GM12872 (cell line): ENCODE results near the gene CC2D2A.

Experiments
- TF ChIP-seq, protein P1 (sequence below): IDR thresholded peaks from 3 replicates; pipeline ENCODE4 v1.5.1; 2011; ENCODE audit warnings: low read depth, mild to moderate bottlenecking, low read length, moderate library complexity; ENCODE audit not compliant: insufficient read depth

The CC2D2A gene

DNA sequence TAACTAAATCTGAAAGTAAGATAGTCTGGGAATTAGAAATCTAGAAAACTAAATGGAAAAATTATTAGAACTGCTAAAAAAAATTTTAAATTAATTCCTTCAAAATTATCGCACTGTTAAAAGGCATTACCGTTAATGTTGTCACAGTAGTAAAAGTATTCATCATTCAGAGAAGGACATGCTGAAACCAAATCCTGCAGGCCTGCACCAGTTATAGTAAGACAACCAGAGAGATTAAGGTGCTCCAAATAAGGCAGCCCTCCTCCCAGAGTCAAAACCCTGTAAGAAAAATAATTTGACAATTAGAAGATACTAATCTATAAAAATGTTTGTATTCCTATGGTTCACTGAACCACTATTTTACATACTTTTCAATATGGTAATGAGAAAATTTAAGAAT lies 142.5 kb downstream of the CC2D2A start:
- TF ChIP-seq, protein P1, sequence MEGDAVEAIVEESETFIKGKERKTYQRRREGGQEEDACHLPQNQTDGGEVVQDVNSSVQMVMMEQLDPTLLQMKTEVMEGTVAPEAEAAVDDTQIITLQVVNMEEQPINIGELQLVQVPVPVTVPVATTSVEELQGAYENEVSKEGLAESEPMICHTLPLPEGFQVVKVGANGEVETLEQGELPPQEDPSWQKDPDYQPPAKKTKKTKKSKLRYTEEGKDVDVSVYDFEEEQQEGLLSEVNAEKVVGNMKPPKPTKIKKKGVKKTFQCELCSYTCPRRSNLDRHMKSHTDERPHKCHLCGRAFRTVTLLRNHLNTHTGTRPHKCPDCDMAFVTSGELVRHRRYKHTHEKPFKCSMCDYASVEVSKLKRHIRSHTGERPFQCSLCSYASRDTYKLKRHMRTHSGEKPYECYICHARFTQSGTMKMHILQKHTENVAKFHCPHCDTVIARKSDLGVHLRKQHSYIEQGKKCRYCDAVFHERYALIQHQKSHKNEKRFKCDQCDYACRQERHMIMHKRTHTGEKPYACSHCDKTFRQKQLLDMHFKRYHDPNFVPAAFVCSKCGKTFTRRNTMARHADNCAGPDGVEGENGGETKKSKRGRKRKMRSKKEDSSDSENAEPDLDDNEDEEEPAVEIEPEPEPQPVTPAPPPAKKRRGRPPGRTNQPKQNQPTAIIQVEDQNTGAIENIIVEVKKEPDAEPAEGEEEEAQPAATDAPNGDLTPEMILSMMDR: no peak

DNA sequence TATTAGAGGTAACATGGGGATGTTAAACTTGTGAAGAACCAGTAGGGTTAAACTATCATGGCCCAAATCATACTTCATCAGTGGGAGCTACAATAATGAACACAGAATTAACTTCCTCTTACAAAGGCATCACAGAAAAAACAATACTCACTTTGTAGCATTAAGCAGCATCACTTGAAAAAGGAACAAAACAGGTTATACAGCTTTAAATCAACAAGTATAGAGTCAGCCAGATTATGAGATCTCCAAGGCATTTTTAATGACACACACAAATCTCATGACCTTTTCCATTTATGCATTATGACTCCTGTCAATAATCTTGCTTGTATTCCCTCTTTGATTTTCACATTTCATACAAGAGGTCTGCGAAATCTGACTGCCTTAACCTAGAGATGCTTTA lies 167.1 kb downstream of the CC2D2A start:
- TF ChIP-seq, protein P1: no peak

DNA sequence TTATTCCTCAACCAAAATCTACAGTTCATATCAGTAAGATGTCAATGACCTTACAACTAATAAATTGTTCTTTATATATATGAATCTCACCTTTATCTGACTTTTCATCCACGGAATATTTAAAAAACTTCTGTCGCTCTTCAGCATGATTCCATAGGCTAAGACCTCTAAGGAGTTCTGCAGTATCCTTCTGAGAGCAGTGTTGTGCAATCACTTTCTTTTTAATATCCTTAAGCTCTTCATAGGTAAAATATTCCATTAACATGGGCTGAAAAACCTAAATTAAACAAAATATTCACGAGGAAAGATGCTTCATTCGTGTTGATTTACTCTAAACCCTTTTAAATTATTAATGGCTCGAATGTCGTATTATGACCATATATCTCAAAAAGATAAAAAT lies 168.7 kb downstream of the CC2D2A start:
- TF ChIP-seq, protein P1: no peak

DNA sequence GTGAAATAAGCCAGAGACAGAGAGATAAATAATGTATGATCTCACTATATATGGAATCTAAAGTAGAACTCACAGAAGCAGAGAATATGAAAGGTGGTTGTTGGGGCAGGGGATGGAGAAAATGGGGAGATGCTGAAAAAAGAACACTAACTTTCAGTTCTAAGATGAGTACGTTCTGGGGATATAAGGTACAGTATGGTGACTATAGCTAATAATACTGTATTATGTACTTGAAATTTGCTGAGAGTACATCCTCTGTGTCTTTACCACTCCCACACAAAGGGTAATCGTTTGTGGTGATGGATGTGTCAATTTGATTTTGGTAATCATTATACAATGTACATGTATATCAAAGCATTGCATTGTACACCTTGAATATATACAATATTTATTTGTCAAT lies 178.9 kb downstream of the CC2D2A start:
- TF ChIP-seq, protein P1: no peak

DNA sequence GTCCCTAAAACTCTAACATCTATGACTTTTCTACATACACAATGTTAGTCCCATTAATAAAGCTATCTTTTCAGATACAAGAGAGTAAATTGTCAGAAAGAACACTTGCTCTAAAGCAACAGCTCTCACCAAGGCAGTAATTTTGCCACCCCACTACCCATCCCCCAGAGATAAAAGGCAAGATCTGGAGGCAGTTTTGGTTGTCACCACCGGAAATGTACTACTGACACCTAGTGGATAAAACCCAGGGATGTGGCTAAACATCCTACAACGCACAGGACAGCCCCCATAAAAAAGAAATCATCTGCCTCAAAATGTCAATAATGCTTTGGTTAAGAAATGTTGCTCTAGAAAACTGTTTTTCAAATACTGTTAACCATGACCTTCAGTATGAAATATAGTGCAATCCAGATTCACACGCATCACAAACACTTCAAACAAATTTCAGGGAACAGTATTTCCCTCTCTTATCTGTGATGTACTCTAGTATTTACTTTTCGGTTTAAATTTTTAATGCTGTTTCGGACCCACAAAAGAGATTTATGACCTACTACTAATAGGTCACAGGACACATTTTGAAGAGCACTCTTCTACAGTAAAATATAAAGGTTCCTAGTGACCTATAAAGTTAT lies 180.3 kb downstream of the CC2D2A start:
- TF ChIP-seq, protein P1: peak; percentile 79
